A549 (cell line): ENCODE data around the gene FAM118A. TPM values are rescaled to one million over a fixed set of nuclear protein-coding genes. Genes with fewer than 3 reads are reported as not detected.
A peak's percentile ranks its signal among the peaks of the same experiment; 100 is the strongest.

Experiments
- ATAC-seq, 2 experiments: fragments of 200-7000 bp in 1 of 2; fragments of >200 bp in 1 of 2; cut with Nextera tagmentation in 1 of 2; cut with Tn5 transposase in 1 of 2; 3 replicates each; pipeline versions ENCODE4 v1.8.0 to v1.9.1; 2018 to 2020; ENCODE audit warnings: mild to moderate bottlenecking in 1 of 2, moderate library complexity in 1 of 2
- CTCF ChIA-PET: fragments of 300-600 bp; sonication (Branson Sonifier 250); formaldehyde crosslinking; extraction: SDS; loops from one replicate; lab custom pipeline; 2021; ENCODE audit warnings: antibody characterized with exemption, inconsistent platforms; lab: Yijun Ruan, JAX
- POLR2A ChIA-PET: fragments of 350-600 bp; formaldehyde crosslinking; extraction: SDS; loops from one replicate; lab custom pipeline; 2021; ENCODE audit warnings: antibody characterized with exemption, inconsistent platforms; lab: Yijun Ruan, JAX
- DNase-seq, 2 experiments: peaks; one replicate each; pipeline versions ENCODE4 v3.0.0 to v3.0.0-alpha.2; 2011 to 2016; ENCODE audit warnings: low read depth in 1 of 2, low spot score in 1 of 2
- FAIRE-seq: peaks from 2 replicates; lab custom pipeline; 2011; peaks lifted over from hg19 to GRCh38; lab: Jason Lieb, UNC
- H3K27ac ChIP-seq, 2 experiments: fragments of >200 bp; sonication (Bioruptor Twin); formaldehyde crosslinking; 3 replicates each; pipeline ENCODE4 v1.5.1; 2016 to 2017
- H3K4me1 ChIP-seq: fragments of >200 bp; sonication (Bioruptor Twin); formaldehyde crosslinking; 3 replicates; pipeline ENCODE4 v1.6.1; 2016
- H3K4me2 ChIP-seq: fragments of >200 bp; sonication (Bioruptor Twin); formaldehyde crosslinking; 3 replicates; pipeline ENCODE4 v1.6.1; 2016
- H3K4me3 ChIP-seq: fragments of >200 bp; sonication (Bioruptor Twin); formaldehyde crosslinking; 3 replicates; pipeline ENCODE4 v1.5.1; 2016
- H3K9me3 ChIP-seq: fragments of >200 bp; sonication (Bioruptor Twin); formaldehyde crosslinking; 3 replicates; pipeline ENCODE4 v1.6.1; 2016
- CHD2 ChIP-seq: fragments of 150-350 bp; IDR thresholded peaks from 2 replicates; pipeline ENCODE4 v1.6.1; 2014; ENCODE audit warnings: low read length; ENCODE audit not compliant: partially characterized antibody
- HOXB13 ChIP-seq: fragments of 250-450 bp; sonication (Bioruptor Pico); IDR thresholded peaks from 2 replicates; pipeline ENCODE4 v1.5.0; 2020; ENCODE audit warnings: low read depth, mild to moderate bottlenecking, moderate library complexity
- HOXB5 ChIP-seq: fragments of 250-450 bp; sonication (Bioruptor Pico); IDR thresholded peaks from 2 replicates; pipeline ENCODE4 v1.5.0; 2020; ENCODE audit warnings: mild to moderate bottlenecking, moderate library complexity
- JUN ChIP-seq, 2 experiments: fragments of >200 bp; sonication (Bioruptor Twin); formaldehyde crosslinking; IDR thresholded peaks; 2 replicates in 1 of 2; 3 replicates in 1 of 2; pipeline ENCODE4 v1.6.1; 2016 to 2017
- JUNB ChIP-seq: fragments of >200 bp; sonication (Bioruptor Twin); formaldehyde crosslinking; IDR thresholded peaks from 2 replicates; pipeline ENCODE4 v1.6.1; 2016
- KDM1A ChIP-seq: fragments of 200-600 bp; sonication (generic); IDR thresholded peaks from 2 replicates; pipeline ENCODE4 v1.6.1; 2016; ENCODE audit warnings: low read depth, mild to moderate bottlenecking
- KDM5A ChIP-seq: fragments of 200-600 bp; sonication (generic); IDR thresholded peaks from 2 replicates; pipeline ENCODE4 v1.6.1; 2016; ENCODE audit warnings: antibody characterized with exemption, mild to moderate bottlenecking
- MAZ ChIP-seq: fragments of 150-350 bp; IDR thresholded peaks from 2 replicates; pipeline ENCODE4 v1.6.1; 2014; ENCODE audit warnings: antibody characterized with exemption, low read depth, low read length, borderline replicate concordance
- NFE2L2 ChIP-seq: fragments of 150-350 bp; conservative IDR thresholded peaks from 2 replicates; pipeline ENCODE4 v1.6.1; 2014; ENCODE audit warnings: low read length
- POLR2A ChIP-seq: IDR thresholded peaks from 2 replicates; pipeline ENCODE4 v1.6.1; 2012; ENCODE audit warnings: mild to moderate bottlenecking, low read length
- RAD21 ChIP-seq, 2 experiments: fragments of >200 bp in 1 of 2; sonication (Bioruptor Twin) in 1 of 2; formaldehyde crosslinking in 1 of 2; IDR thresholded peaks in 1 of 2; conservative IDR thresholded peaks in 1 of 2; 2 replicates in 1 of 2; 3 replicates in 1 of 2; pipeline ENCODE4 v1.6.1; 2012 to 2018; ENCODE audit warnings: inconsistent platforms in 1 of 2
- SMC3 ChIP-seq: fragments of >200 bp; sonication (Bioruptor Twin); formaldehyde crosslinking; IDR thresholded peaks from 3 replicates; pipeline ENCODE4 v1.6.1; 2018; ENCODE audit warnings: inconsistent platforms
- ZC3H11A ChIP-seq: fragments of 450-650 bp; IDR thresholded peaks from 2 replicates; pipeline ENCODE4 v1.6.1; 2014; ENCODE audit warnings: antibody characterized with exemption, mild to moderate bottlenecking
- WGBS: methylation state at CpG from one replicate; pipeline ENCODE4 v1.1.6; 2017; ENCODE audit errors: missing lambda C conversion rate; 5-methylcytosine and 5-hydroxymethylcytosine counted together
- polyA plus RNA-seq, 4 experiments: library from polyadenylated mRNA; depleted of rRNA in 3 of 4; stranded (reverse); fragments of >200 nt; fragmentation: RNase III in 1 of 4; extraction: RNeasy Plus Mini Kit Qiagen cat#74134 plus additional on column Dnase treatment in 1 of 4; gene quantifications; 2 replicates in 3 of 4; 3 replicates in 1 of 4; pipeline ENCODE4 v1.2.3, GENCODE V29; 2011 to 2017
- TF ChIP-seq, protein P1 (sequence below): fragments of >200 bp; sonication (Bioruptor Twin); formaldehyde crosslinking; IDR thresholded peaks from 3 replicates; pipeline ENCODE4 v1.5.1; 2016
- TF ChIP-seq, protein P2 (sequence below): fragments of >200 bp; sonication (Bioruptor Twin); formaldehyde crosslinking; IDR thresholded peaks from 3 replicates; pipeline ENCODE4 v1.6.1; 2016

The FAM118A gene
- polyA plus RNA-seq, 2 of the 4 experiments (the other 2 are of a cell fraction), result 16.8 to 18.1 TPM

DNA sequence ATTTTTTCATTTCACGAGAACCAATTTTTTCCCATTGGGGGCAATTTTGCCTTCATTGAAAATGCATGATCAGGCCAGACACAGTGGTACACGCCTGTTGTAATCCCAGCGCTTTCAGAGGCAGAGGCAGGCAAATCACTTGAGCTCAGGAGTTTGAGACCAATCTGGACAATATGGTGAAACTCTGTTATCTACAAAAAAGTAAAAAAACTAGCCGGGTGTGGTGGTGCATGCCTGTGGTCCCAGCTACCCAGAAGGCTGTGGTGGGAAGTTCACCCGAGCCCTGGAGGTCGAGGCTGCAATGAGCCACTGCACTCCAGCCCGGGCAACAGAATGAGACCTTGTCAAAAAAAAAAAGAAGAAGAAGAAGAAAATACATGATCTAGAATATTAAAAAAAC, 44.2 kb upstream of the FAM118A start:
- no peak for TF ChIP-seq KDM1A
- no peak for ATAC-seq
- 83% methylated on average over 7 of the region's 7 CpGs for WGBS

DNA sequence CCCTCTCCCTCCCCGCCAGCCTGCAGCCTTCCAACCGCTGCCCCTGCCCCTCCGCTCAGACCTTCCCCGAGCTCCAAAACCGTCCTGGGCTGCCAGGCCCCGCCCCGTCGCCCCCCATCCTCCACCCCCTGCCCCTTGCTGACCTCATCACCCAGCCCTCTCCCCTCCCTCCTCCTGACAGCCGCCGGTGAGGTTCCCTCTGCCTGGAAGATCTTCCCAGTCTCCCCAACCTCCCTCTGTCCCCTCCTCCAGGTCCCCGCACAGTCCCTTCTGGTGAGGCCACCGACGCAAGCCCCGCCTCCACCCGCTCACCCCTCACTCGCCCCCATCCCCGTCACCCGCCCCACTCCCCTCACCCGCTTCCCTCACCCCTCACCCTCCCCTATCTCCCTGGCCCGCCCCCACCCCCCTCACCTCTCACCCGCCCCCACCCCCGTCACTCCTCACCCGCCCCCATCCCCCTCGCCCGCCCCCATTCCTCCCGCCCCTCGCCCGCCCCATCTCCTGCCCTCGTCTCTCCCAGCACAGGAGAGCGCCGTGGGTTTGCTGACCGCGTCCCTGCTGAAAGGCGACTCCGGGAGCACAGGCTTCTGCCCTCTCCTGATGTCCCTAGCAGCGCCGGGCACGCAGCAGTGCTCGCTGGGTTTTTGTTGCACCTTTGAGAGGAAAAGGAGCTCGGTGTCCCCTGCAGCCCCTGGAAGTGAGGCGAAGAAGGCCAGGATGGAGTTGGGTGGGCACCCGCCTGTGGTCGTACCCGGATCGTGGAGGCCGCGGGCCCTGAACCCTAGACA, 41.4 kb upstream of the FAM118A start:
- FAIRE-seq, result no peak
- peak overlapping the region; percentile 66 for H3K4me3 ChIP-seq
- TF ChIP-seq HOXB13 (CRISPR knock-in tag) (no peak), CHD2 (no peak)
- WGBS, result 1% methylated on average over 10 of the region's 47 CpGs
- peaks cover 12% of the 10 kb centered on the region for H3K4me1 ChIP-seq
- H3K4me2 ChIP-seq, result peak overlapping the region; percentile 94
- ChIA-PET CTCF (interaction anchor here (0.5 to 1.9 kb wide), 17 partner anchors 22 to 547 kb away, joined by 3 to 7 read pairs (median 4); partner anchors contain the start of gene FAM118A), POLR2A (no interaction called here)
- ATAC-seq, result peak; percentile 47 to 63
- peak in 1 of 2 experiments; percentile 14 for DNase-seq
- H3K9me3 ChIP-seq, result no peaks in the 10 kb centered on the region
- peak overlapping the region; percentile 82 to 87 for H3K27ac ChIP-seq

More for the DNA sequence above, 44.2 kb upstream of the FAM118A start:
- Histone ChIP-seq H3K9me3 (no peaks in the 10 kb centered on the region), H3K4me3 (no peak overlapping the region), H3K4me2 (no peak overlapping the region), H3K4me1 (peaks cover 15% of the 10 kb centered on the region), H3K27ac (no peak overlapping the region)
- DNase-seq, result no peak
- no peak for FAIRE-seq
- CTCF ChIA-PET, result interaction anchor here (0.9 to 1.4 kb wide), 3 partner anchors 169 to 289 kb away, joined by 3 to 4 read pairs (median 4); no protein-coding TSS in a partner anchor
- POLR2A ChIA-PET, result no interaction called here

DNA sequence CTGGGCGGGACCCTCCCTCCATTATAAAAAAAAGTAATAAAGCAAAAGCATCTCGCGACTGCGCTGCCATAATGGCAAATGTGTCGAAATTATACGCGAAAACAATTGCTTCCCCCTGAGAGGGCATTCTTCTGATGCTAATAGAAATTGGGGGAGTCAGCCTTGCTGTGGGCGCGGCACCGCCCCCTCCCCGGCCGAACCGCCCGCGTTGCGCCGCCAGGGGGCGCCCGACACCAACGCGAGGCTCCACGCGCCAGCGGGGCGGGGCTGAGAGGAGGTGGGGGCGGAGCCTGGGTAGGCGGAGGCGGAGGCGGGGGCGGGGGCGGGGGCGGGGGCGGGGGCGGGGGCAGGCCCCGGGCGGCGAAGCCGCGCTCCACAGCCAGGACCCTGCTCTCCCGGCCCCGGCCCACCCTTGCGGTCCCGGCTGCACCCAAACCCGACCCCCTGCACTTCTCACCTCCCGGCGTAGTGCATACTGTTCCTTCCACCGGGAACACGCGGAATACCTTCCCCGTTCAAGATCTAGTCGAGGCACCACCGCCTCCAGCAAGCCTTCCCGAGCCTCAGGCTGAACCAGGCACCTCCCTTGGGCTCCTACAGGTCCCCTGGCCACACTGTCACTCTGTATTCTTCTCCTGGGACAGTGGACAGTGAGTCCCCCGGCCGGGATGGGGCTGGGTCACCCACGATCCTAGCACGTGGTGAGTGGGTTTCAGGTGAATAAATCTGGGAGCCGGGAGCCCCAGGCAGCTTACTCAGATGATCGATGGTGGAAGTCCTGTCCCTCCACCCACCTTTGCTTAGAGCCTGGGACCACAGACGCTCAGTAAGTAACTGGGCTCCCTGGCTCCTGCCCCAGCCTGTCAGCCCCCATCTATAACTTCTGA, 40.5 kb upstream of the FAM118A start:
- H3K4me2 ChIP-seq, result peak overlapping the region; percentile 94
- ATAC-seq (peak; percentile 57 to 84), DNase-seq (peak; percentile 38 to 68), FAIRE-seq (no peak)
- no peaks in the 10 kb centered on the region for H3K9me3 ChIP-seq
- 8% methylated on average over 16 of the region's 60 CpGs for WGBS
- H3K4me1 ChIP-seq, result peaks cover 4% of the 10 kb centered on the region; the same call in 2 of the 3 replicates
- TF ChIP-seq, protein P1, sequence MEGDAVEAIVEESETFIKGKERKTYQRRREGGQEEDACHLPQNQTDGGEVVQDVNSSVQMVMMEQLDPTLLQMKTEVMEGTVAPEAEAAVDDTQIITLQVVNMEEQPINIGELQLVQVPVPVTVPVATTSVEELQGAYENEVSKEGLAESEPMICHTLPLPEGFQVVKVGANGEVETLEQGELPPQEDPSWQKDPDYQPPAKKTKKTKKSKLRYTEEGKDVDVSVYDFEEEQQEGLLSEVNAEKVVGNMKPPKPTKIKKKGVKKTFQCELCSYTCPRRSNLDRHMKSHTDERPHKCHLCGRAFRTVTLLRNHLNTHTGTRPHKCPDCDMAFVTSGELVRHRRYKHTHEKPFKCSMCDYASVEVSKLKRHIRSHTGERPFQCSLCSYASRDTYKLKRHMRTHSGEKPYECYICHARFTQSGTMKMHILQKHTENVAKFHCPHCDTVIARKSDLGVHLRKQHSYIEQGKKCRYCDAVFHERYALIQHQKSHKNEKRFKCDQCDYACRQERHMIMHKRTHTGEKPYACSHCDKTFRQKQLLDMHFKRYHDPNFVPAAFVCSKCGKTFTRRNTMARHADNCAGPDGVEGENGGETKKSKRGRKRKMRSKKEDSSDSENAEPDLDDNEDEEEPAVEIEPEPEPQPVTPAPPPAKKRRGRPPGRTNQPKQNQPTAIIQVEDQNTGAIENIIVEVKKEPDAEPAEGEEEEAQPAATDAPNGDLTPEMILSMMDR, result peak; percentile 85
- TF ChIP-seq MAZ (0 out of 2 replicates have a peak, but pooled peaks have one; percentile 18), RAD21 (conservative IDR thresholded peaks at IDR 0.05 in 1 of 2, IDR thresholded peaks at IDR 0.05 in 1 of 2) (peak; percentile 72 to 94), HOXB5 (0 out of 2 replicates have a peak, but pooled peaks have one; percentile 25), ZC3H11A (no peak), NFE2L2 (no peak), JUN (IDR thresholded peaks at IDR 0.05) (0 out of 5 replicates have a peak, but pooled peaks of 1 of the 2 experiments have one; percentile 22), POLR2A (peak; percentile 31; the same call in 1 of the 2 replicates), SMC3 (peak; percentile 88), KDM5A (no peak), JUNB (no peak)
- TF ChIP-seq, protein P2, sequence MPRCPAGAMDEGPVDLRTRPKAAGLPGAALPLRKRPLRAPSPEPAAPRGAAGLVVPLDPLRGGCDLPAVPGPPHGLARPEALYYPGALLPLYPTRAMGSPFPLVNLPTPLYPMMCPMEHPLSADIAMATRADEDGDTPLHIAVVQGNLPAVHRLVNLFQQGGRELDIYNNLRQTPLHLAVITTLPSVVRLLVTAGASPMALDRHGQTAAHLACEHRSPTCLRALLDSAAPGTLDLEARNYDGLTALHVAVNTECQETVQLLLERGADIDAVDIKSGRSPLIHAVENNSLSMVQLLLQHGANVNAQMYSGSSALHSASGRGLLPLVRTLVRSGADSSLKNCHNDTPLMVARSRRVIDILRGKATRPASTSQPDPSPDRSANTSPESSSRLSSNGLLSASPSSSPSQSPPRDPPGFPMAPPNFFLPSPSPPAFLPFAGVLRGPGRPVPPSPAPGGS, result no peak
- H3K4me3 ChIP-seq, result peak overlapping the region; percentile 66
- H3K27ac ChIP-seq, result peak overlapping the region; percentile 82 to 87
- ChIA-PET CTCF (interaction anchor here (0.7 to 2.1 kb wide), 14 partner anchors 9 to 285 kb away, joined by 3 to 5 read pairs (median 4); partner anchors contain the start of gene FAM118A), POLR2A (no interaction called here)
